HepG2 (cell line): ENCODE results near the gene APLNR. TPM values are rescaled to one million over a fixed set of nuclear protein-coding genes. Genes with fewer than 3 reads are reported as not detected.

ENCODE experiments used
- EEA1 ChIP-seq: sonication (generic); formaldehyde crosslinking; IDR thresholded peaks from 2 replicates; pipeline ENCODE4 v1.5.1; 2020; ENCODE audit warnings: mild to moderate bottlenecking, missing genetic modification reagents, borderline replicate concordance
- ETS1 ChIP-seq: sonication (generic); formaldehyde crosslinking; IDR thresholded peaks from 2 replicates; pipeline ENCODE4 v1.4.0; 2020; ENCODE audit warnings: missing genetic modification reagents
- ETV5 ChIP-seq: IDR thresholded peaks from 2 replicates; pipeline ENCODE4 v1.6.1; 2018; ENCODE audit warnings: missing biosample characterization, missing genetic modification reagents, inconsistent platforms, borderline replicate concordance
- FOSL2 ChIP-seq: sonication (generic); formaldehyde crosslinking; IDR thresholded peaks from 2 replicates; pipeline ENCODE4 v1.4.0; 2020; ENCODE audit warnings: missing genetic modification reagents
- FOXJ3 ChIP-seq: sonication (generic); formaldehyde crosslinking; IDR thresholded peaks from 2 replicates; pipeline ENCODE4 v1.4.0; 2020; ENCODE audit warnings: missing genetic modification reagents, mild to moderate bottlenecking, borderline replicate concordance
- KLF13 ChIP-seq: sonication (generic); formaldehyde crosslinking; IDR thresholded peaks from 2 replicates; pipeline ENCODE4 v1.4.0; 2020; ENCODE audit warnings: mild to moderate bottlenecking, missing genetic modification reagents
- ZMAT3 ChIP-seq: sonication (generic); formaldehyde crosslinking; conservative IDR thresholded peaks from 2 replicates; pipeline ENCODE4 v1.7.0; 2021; ENCODE audit warnings: missing genetic modification reagents
- ZNF605 ChIP-seq: sonication (generic); formaldehyde crosslinking; IDR thresholded peaks from 2 replicates; pipeline ENCODE4 v1.8.0; 2022; ENCODE audit warnings: mild to moderate bottlenecking, missing genetic modification reagents
- polyA plus RNA-seq, 8 experiments: library from polyadenylated mRNA; depleted of rRNA in 3 of 8; stranded (reverse) in 7 of 8; unstranded in 1 of 8; fragments of >200 nt; fragmentation: Illumina TruSeq in 4 of 8; extraction: Trizol in 4 of 8; gene quantifications; 2 replicates each; pipeline versions ENCODE4 v1.2.1 to v1.2.3, GENCODE V29; 2011 to 2016; ENCODE audit warnings: low read depth in 4 of 8, missing spikeins in 1 of 8, mixed read lengths in 1 of 8; ENCODE audit not compliant: insufficient read depth in 1 of 8
- total RNA-seq, 5 experiments: library from RNA; depleted of rRNA; stranded (reverse); fragments of >200 nt; fragmentation: Illumina TruSeq; extraction: Trizol; gene quantifications; 2 replicates each; pipeline ENCODE4 v1.2.3, GENCODE V29; 2016; ENCODE audit warnings: low read depth in 1 of 5
- TF ChIP-seq, protein P1 (sequence below): sonication (generic); formaldehyde crosslinking; IDR thresholded peaks from 2 replicates; pipeline ENCODE4 v1.4.0; 2020; ENCODE audit warnings: missing genetic modification reagents, borderline replicate concordance
- TF ChIP-seq, protein P2 (sequence below): sonication (generic); formaldehyde crosslinking; IDR thresholded peaks from 2 replicates; pipeline ENCODE4 v1.5.0; 2020; ENCODE audit warnings: mild to moderate bottlenecking, missing genetic modification reagents, borderline replicate concordance

Gene APLNR
- total and polyA plus RNA-seq, 2 of the 13 experiments (the other 11 are each of a cell fraction or from before 2014, with no cell fraction given): not detected

GRCh38 chr11:57269571-57270021 lies 32.5 kb upstream of the APLNR start (continued):
- TF ChIP-seq, protein P1, sequence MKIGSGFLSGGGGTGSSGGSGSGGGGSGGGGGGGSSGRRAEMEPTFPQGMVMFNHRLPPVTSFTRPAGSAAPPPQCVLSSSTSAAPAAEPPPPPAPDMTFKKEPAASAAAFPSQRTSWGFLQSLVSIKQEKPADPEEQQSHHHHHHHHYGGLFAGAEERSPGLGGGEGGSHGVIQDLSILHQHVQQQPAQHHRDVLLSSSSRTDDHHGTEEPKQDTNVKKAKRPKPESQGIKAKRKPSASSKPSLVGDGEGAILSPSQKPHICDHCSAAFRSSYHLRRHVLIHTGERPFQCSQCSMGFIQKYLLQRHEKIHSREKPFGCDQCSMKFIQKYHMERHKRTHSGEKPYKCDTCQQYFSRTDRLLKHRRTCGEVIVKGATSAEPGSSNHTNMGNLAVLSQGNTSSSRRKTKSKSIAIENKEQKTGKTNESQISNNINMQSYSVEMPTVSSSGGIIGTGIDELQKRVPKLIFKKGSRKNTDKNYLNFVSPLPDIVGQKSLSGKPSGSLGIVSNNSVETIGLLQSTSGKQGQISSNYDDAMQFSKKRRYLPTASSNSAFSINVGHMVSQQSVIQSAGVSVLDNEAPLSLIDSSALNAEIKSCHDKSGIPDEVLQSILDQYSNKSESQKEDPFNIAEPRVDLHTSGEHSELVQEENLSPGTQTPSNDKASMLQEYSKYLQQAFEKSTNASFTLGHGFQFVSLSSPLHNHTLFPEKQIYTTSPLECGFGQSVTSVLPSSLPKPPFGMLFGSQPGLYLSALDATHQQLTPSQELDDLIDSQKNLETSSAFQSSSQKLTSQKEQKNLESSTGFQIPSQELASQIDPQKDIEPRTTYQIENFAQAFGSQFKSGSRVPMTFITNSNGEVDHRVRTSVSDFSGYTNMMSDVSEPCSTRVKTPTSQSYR (CRISPR knock-in tag): no peak
- TF ChIP-seq KLF13 (CRISPR knock-in tag): no peak
- TF ChIP-seq ZNF605 (CRISPR knock-in tag): no peak
- TF ChIP-seq FOXJ3 (CRISPR knock-in tag): no peak
- no peak for TF ChIP-seq ETS1 (CRISPR knock-in tag)
- TF ChIP-seq FOSL2 (CRISPR knock-in tag): no peak
- TF ChIP-seq EEA1 (CRISPR knock-in tag): no peak
- TF ChIP-seq, protein P2, sequence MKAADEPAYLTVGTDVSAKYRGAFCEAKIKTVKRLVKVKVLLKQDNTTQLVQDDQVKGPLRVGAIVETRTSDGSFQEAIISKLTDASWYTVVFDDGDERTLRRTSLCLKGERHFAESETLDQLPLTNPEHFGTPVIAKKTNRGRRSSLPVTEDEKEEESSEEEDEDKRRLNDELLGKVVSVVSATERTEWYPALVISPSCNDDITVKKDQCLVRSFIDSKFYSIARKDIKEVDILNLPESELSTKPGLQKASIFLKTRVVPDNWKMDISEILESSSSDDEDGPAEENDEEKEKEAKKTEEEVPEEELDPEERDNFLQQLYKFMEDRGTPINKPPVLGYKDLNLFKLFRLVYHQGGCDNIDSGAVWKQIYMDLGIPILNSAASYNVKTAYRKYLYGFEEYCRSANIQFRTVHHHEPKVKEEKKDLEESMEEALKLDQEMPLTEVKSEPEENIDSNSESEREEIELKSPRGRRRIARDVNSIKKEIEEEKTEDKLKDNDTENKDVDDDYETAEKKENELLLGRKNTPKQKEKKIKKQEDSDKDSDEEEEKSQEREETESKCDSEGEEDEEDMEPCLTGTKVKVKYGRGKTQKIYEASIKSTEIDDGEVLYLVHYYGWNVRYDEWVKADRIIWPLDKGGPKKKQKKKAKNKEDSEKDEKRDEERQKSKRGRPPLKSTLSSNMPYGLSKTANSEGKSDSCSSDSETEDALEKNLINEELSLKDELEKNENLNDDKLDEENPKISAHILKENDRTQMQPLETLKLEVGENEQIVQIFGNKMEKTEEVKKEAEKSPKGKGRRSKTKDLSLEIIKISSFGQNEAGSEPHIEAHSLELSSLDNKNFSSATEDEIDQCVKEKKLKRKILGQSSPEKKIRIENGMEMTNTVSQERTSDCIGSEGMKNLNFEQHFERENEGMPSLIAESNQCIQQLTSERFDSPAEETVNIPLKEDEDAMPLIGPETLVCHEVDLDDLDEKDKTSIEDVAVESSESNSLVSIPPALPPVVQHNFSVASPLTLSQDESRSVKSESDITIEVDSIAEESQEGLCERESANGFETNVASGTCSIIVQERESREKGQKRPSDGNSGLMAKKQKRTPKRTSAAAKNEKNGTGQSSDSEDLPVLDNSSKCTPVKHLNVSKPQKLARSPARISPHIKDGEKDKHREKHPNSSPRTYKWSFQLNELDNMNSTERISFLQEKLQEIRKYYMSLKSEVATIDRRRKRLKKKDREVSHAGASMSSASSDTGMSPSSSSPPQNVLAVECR (CRISPR knock-in tag): no peak
- no peak for TF ChIP-seq ETV5 (CRISPR knock-in tag)
- no peak for TF ChIP-seq ZMAT3
